Measurements from ENCODE around the gene PNLIPRP2. TPM values are rescaled to one million over a fixed set of nuclear protein-coding genes. Genes with fewer than 3 reads are reported as not detected.

Gene PNLIPRP2
- polyA plus RNA-seq, 2 of the 4 experiments (the other 2 are of a cell fraction) = 0.09 TPM; not detected in 1

DNA sequence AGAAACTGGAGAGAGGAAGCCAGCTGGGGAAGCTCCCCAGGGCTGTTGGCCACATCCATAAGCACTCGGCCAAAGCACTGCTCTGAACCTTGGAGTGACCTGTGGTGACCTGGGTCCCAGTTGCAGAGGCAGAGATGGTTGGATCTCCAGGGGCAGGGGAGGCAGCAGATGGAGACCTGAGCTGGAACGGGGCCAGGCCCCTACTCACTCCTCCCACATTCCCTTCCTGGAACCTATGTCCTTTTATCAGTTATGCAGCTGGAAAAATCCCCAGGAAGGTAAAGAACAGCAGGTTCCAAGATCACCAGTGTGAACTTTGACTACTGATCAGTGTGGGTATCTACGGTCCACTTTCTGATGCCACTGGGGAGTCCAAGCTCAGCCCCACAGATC is 9.6 kb upstream of the PNLIPRP2 start (continued):
- TF ChIP-seq MAX (IDR thresholded peaks at IDR 0.05) (no peak), USF2 (IDR thresholded peaks at IDR 0.05) (no peak), ZFP36 (IDR thresholded peaks at IDR 0.05; ENCODE audit: borderline replicate concordance, partially characterized antibody) (no peak)

DNA sequence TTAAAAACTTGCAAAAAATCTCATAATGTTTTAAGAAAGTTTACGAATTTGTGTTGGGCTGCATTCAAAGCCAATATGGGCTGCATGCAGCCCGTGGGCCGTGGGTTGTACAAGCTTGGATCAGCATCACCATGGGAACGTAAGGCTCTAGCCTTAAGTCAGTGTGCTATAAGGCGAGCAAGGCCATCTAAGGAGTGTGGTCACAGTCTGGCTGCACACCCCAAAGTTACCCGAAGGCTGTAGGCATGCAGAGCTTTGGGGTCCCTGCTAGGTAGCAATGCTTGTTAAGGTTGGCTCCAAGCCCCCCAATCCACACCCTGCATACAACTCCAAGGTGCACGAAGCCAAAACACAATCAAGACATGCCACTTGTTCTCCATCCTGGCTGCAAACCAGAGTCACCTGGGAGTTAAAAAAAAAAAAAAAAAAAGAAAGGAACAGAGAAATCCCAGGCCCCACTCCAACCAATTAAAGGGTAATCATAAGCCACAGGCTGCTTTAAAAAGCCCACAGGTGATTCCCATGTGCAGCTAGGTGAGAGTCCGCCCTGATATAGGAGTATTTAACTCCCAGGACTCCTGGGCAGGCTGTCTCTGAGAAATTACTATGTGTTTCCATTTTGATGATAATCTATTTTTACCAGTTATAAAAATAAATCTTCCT is 8.5 kb upstream of the PNLIPRP2 start:
- no peak for ATAC-seq
- no peak overlapping the region for H3K4me3 ChIP-seq
- CTCF ChIA-PET = interaction anchor here (0.9 to 1.5 kb wide), 4 partner anchors 14 to 604 kb away, joined by 3 to 5 read pairs (median 4); no protein-coding TSS in a partner anchor
- DNase-seq (ENCODE audit: low read depth in 1 of 2, low spot score in 1 of 2) = no peak
- TF ChIP-seq, protein P1, sequence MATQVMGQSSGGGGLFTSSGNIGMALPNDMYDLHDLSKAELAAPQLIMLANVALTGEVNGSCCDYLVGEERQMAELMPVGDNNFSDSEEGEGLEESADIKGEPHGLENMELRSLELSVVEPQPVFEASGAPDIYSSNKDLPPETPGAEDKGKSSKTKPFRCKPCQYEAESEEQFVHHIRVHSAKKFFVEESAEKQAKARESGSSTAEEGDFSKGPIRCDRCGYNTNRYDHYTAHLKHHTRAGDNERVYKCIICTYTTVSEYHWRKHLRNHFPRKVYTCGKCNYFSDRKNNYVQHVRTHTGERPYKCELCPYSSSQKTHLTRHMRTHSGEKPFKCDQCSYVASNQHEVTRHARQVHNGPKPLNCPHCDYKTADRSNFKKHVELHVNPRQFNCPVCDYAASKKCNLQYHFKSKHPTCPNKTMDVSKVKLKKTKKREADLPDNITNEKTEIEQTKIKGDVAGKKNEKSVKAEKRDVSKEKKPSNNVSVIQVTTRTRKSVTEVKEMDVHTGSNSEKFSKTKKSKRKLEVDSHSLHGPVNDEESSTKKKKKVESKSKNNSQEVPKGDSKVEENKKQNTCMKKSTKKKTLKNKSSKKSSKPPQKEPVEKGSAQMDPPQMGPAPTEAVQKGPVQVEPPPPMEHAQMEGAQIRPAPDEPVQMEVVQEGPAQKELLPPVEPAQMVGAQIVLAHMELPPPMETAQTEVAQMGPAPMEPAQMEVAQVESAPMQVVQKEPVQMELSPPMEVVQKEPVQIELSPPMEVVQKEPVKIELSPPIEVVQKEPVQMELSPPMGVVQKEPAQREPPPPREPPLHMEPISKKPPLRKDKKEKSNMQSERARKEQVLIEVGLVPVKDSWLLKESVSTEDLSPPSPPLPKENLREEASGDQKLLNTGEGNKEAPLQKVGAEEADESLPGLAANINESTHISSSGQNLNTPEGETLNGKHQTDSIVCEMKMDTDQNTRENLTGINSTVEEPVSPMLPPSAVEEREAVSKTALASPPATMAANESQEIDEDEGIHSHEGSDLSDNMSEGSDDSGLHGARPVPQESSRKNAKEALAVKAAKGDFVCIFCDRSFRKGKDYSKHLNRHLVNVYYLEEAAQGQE (IDR thresholded peaks at IDR 0.05) = no peak
- TF ChIP-seq HOXB13 (CRISPR knock-in tag; IDR thresholded peaks at IDR 0.05; ENCODE audit: low read depth) = no peak
- TF ChIP-seq HEYL (CRISPR knock-in tag; IDR thresholded peaks at IDR 0.05) = no peak
- TF ChIP-seq SMC3 (IDR thresholded peaks at IDR 0.05) = no peak
- TF ChIP-seq CHD4 (IDR thresholded peaks at IDR 0.05; ENCODE audit: borderline replicate concordance) = no peak
- TF ChIP-seq HOXB5 (CRISPR knock-in tag; IDR thresholded peaks at IDR 0.05) = no peak
- TF ChIP-seq ZC3H11A (IDR thresholded peaks at IDR 0.05) = no peak
- no peak overlapping the region for H3K4me2 ChIP-seq
- no peak overlapping the region for H3K27ac ChIP-seq
- FAIRE-seq = no peak
- 50% methylated on average over 8 of the region's 8 CpGs for WGBS (ENCODE audit: missing lambda C conversion rate)
- H3K4me1 ChIP-seq = no peaks in the 10 kb centered on the region
- H3K9me3 ChIP-seq = no peaks in the 10 kb centered on the region
- POLR2A ChIA-PET = interaction anchor here (0.7 kb wide), 1 partner anchor 1790 kb away, joined by 5 read pairs; the partner anchor contains the start of gene FHIP2A

DNA sequence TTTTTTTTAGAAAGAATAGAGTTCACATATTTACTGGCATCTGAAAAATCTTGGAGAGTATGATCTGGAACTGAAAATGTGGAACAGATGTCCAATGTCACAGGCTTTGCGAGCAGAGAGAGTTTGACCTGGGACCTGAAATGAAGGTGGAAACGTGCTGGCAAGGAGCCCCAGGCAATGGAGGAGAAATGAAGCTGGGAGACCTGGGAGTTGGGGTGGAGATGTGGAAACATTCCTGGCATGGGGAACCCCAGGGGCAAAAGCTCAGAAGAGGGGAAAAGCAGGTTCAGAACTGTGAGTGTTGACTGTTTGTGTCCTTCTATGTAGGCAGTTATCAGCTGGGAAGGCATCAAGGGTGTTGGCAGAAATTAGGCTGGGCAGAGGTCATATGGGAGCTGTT is 7.3 kb upstream of the PNLIPRP2 start:
- H3K4me3 ChIP-seq = no peak overlapping the region
- no peak overlapping the region for H3K27ac ChIP-seq
- no peak overlapping the region for H3K4me2 ChIP-seq
- TF ChIP-seq, protein P1 (IDR thresholded peaks at IDR 0.05) = no peak
- no peak for TF ChIP-seq SREBF2 (IDR thresholded peaks at IDR 0.05)
- TF ChIP-seq, protein P2, sequence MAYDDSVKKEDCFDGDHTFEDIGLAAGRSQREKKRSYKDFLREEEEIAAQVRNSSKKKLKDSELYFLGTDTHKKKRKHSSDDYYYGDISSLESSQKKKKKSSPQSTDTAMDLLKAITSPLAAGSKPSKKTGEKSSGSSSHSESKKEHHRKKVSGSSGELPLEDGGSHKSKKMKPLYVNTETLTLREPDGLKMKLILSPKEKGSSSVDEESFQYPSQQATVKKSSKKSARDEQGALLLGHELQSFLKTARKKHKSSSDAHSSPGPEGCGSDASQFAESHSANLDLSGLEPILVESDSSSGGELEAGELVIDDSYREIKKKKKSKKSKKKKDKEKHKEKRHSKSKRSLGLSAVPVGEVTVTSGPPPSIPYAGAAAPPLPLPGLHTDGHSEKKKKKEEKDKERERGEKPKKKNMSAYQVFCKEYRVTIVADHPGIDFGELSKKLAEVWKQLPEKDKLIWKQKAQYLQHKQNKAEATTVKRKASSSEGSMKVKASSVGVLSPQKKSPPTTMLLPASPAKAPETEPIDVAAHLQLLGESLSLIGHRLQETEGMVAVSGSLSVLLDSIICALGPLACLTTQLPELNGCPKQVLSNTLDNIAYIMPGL (CRISPR knock-in tag; IDR thresholded peaks at IDR 0.05; ENCODE audit: borderline replicate concordance) = no peak
- no peak for TF ChIP-seq GATA3 (IDR thresholded peaks at IDR 0.05; ENCODE audit: borderline replicate concordance)
- TF ChIP-seq KDM5A (IDR thresholded peaks at IDR 0.05) = no peak
- TF ChIP-seq HES2 (IDR thresholded peaks at IDR 0.05) = no peak
- TF ChIP-seq CTCF (IDR thresholded peaks at IDR 0.05) = no peak
- TF ChIP-seq FOSL2 (IDR thresholded peaks at IDR 0.05) = no peak
- no peak for TF ChIP-seq FOSL2 (CRISPR knock-in tag; IDR thresholded peaks at IDR 0.05)
- DNase-seq (ENCODE audit: low read depth in 1 of 2, low spot score in 1 of 2) (no peak), ATAC-seq (no peak), FAIRE-seq (no peak)
- ChIA-PET CTCF (interaction anchor here (0.7 to 1.2 kb wide), 2 partner anchors 552 to 1683 kb away, joined by 3 read pairs; no protein-coding TSS in a partner anchor), POLR2A (no interaction called here)
- H3K9me3 ChIP-seq = no peaks in the 10 kb centered on the region
- WGBS (ENCODE audit: missing lambda C conversion rate) = 43% methylated on average over 2 of the region's 2 CpGs
- no peaks in the 10 kb centered on the region for H3K4me1 ChIP-seq

All from A549 (cell line).